GM10248 (cell line): ENCODE results near the gene CIC.

ENCODE experiments used
- CTCF ChIA-PET: fragments of 300-600 bp; sonication (Branson Sonifier 250); formaldehyde crosslinking; extraction: SDS; loops from one replicate; lab custom pipeline; 2021; ENCODE audit warnings: antibody characterized with exemption; lab: Yijun Ruan, JAX
- POLR2A ChIA-PET: fragments of 350-650 bp; sonication (Branson Sonifier 250); formaldehyde crosslinking; extraction: SDS; loops from one replicate; lab custom pipeline; 2020; ENCODE audit warnings: antibody characterized with exemption; lab: Yijun Ruan, JAX
- DNase-seq: peaks from one replicate; pipeline ENCODE4 v3.0.0; 2012; ENCODE audit errors: extremely low spot score
- TF ChIP-seq, protein P1 (sequence below): IDR thresholded peaks from 2 replicates; pipeline ENCODE4 v1.5.1; 2012; ENCODE audit warnings: mild to moderate bottlenecking, low read depth; ENCODE audit errors: extremely low read depth, missing control alignments, control extremely low read depth

Gene CIC

DNA sequence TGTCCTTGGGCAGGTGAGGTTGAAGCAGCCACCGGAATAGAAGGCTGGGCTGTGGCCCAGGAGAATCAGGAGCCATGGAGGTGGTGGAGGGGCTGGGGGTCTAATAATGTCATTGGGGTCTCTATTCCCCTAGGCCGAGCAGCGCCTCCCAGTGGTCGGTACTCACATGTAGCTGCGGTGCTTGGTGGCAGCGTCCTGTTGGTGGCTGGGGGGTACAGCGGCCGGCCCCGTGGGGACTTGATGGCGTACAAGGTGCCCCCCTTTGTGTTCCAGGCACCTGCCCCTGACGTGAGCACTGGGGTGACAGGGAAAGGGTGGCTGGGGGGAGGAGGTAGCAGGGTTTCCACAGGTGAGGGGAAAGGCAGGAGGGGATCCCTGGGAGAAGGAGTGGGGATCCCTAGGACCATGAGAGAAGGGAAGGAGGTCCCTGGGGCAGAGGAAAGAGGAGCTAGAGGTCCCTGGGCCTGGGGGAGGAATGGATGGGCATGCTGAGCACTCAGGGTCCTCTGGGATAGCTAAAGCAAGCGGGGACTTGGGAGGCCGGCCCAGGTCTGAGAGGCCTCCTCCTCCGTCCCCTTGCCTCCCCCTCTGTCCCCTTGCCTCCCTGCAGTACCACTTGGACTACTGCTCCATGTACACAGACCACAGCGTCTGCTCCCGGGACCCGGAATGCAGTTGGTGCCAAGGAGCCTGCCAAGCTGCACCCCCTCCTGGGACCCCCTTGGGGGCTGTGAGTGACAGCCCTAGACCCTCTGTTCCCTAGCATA, 74.5 kb downstream of the CIC start:
- CTCF ChIA-PET, result interaction anchor here (1.1 to 2.2 kb wide), 3 partner anchors 12 to 35 kb away, joined by 4 to 9 read pairs (median 5); no protein-coding TSS in a partner anchor
- POLR2A ChIA-PET, result no interaction called here
- DNase-seq, result no peak
- TF ChIP-seq, protein P1, sequence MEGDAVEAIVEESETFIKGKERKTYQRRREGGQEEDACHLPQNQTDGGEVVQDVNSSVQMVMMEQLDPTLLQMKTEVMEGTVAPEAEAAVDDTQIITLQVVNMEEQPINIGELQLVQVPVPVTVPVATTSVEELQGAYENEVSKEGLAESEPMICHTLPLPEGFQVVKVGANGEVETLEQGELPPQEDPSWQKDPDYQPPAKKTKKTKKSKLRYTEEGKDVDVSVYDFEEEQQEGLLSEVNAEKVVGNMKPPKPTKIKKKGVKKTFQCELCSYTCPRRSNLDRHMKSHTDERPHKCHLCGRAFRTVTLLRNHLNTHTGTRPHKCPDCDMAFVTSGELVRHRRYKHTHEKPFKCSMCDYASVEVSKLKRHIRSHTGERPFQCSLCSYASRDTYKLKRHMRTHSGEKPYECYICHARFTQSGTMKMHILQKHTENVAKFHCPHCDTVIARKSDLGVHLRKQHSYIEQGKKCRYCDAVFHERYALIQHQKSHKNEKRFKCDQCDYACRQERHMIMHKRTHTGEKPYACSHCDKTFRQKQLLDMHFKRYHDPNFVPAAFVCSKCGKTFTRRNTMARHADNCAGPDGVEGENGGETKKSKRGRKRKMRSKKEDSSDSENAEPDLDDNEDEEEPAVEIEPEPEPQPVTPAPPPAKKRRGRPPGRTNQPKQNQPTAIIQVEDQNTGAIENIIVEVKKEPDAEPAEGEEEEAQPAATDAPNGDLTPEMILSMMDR, result peak; percentile 3

DNA sequence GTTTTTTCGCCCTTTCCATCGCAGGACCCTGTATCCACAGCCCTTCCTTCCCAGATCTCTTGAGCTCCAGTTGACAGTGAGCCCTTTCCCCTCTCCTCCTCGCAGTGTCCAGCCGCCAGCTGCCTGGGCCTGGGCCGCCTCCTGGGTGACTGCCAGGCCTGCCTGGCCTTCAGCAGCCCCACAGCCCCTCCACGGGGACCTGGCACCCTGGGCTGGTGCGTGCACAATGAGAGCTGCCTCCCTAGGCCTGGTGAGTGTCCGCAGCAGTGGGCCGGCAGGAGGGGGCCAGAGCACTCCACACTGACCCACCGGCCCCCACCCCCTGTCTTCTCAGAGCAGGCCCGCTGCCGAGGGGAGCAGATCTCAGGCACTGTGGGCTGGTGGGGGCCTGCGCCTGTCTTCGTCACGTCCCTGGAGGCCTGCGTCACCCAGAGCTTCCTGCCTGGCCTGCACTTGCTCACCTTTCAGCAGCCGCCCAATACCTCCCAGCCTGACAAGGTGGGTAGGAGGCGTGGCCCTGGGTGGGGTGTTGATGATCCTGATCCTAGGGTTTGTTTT, 75.4 kb downstream of the CIC start:
- ChIA-PET POLR2A (no interaction called here), CTCF (interaction anchor here (0.9 to 1.5 kb wide), 2 partner anchors 14 to 75 kb away, joined by 4 read pairs; no protein-coding TSS in a partner anchor)
- no peak for DNase-seq
- TF ChIP-seq, protein P1, result no peak
